ENCODE data around the gene MYBPC2.

Gene MYBPC2

GRCh38 chr19:50393589-50393988, 39.1 kb upstream of the MYBPC2 start:
- WGBS, 2 experiments: 94 to 98% methylated on average over 4 of the region's 4 CpGs
- Histone ChIP-seq H3K36me3 (ENCODE audit: control insufficient read depth, insufficient read depth, low read length) (peaks cover 10% of the 10 kb centered on the region), H3K27ac (ENCODE audit: insufficient read depth, low read depth, low read length, poor library complexity, severe bottlenecking) (no peak overlapping the region), H3K4me3 (ENCODE audit: insufficient read depth, low read depth, low read length) (no peak overlapping the region), H3K27me3 (ENCODE audit: control insufficient read depth, insufficient read depth, low read length, poor library complexity, severe bottlenecking) (no peaks in the 10 kb centered on the region), H3K4me1 (ENCODE audit: control insufficient read depth, insufficient read depth, low read length) (no peaks in the 10 kb centered on the region), H3K9me3 (ENCODE audit: control insufficient read depth, low read length) (no peaks in the 10 kb centered on the region)

GRCh38 chr19:50394017-50394416, 38.7 kb upstream of the MYBPC2 start:
- peaks cover 10% of the 10 kb centered on the region for H3K36me3 ChIP-seq (ENCODE audit: control insufficient read depth, insufficient read depth, low read length)
- H3K4me3 ChIP-seq (ENCODE audit: insufficient read depth, low read depth, low read length): no peak overlapping the region
- H3K27ac ChIP-seq (ENCODE audit: insufficient read depth, low read depth, low read length, poor library complexity, severe bottlenecking): no peak overlapping the region
- H3K9me3 ChIP-seq (ENCODE audit: control insufficient read depth, low read length): no peaks in the 10 kb centered on the region
- H3K27me3 ChIP-seq (ENCODE audit: control insufficient read depth, insufficient read depth, low read length, poor library complexity, severe bottlenecking): no peaks in the 10 kb centered on the region
- no peaks in the 10 kb centered on the region for H3K4me1 ChIP-seq (ENCODE audit: control insufficient read depth, insufficient read depth, low read length)
- 95 to 98% methylated on average over 9 of the region's 9 CpGs for WGBS, 2 experiments

- Histone ChIP-seq H3K36me3 (ENCODE audit: control insufficient read depth, insufficient read depth, low read length) (peaks cover 10% of the 10 kb centered on the region), H3K9me3 (ENCODE audit: control insufficient read depth, low read length) (no peaks in the 10 kb centered on the region), H3K27me3 (ENCODE audit: control insufficient read depth, insufficient read depth, low read length, poor library complexity, severe bottlenecking) (no peaks in the 10 kb centered on the region), H3K4me1 (ENCODE audit: control insufficient read depth, insufficient read depth, low read length) (no peaks in the 10 kb centered on the region), H3K4me3 (ENCODE audit: insufficient read depth, low read depth, low read length) (no peak overlapping the region), H3K27ac (ENCODE audit: insufficient read depth, low read depth, low read length, poor library complexity, severe bottlenecking) (no peak overlapping the region)
- WGBS, 2 experiments: 94 to 96% methylated on average over 13 of the region's 13 CpGs
These were observed 33.9 kb upstream of the MYBPC2 start for GRCh38 chr19:50398675-50399367.

GRCh38 chr19:50399368-50399745, 33.3 kb upstream of the MYBPC2 start:
- peaks cover 10% of the 10 kb centered on the region for H3K36me3 ChIP-seq (ENCODE audit: control insufficient read depth, insufficient read depth, low read length)
- H3K27ac ChIP-seq (ENCODE audit: insufficient read depth, low read depth, low read length, poor library complexity, severe bottlenecking): no peak overlapping the region
- H3K4me1 ChIP-seq (ENCODE audit: control insufficient read depth, insufficient read depth, low read length): no peaks in the 10 kb centered on the region
- WGBS, 2 experiments: 97% methylated on average over 10 of the region's 10 CpGs
- H3K4me3 ChIP-seq (ENCODE audit: insufficient read depth, low read depth, low read length): no peak overlapping the region
- no peaks in the 10 kb centered on the region for H3K27me3 ChIP-seq (ENCODE audit: control insufficient read depth, insufficient read depth, low read length, poor library complexity, severe bottlenecking)
- H3K9me3 ChIP-seq (ENCODE audit: control insufficient read depth, low read length): no peaks in the 10 kb centered on the region

GRCh38 chr19:50401605-50402450, 30.9 kb upstream of the MYBPC2 start:
- Histone ChIP-seq H3K36me3 (ENCODE audit: control insufficient read depth, insufficient read depth, low read length) (peaks cover 20% of the 10 kb centered on the region), H3K4me1 (ENCODE audit: control insufficient read depth, insufficient read depth, low read length) (no peaks in the 10 kb centered on the region)
- WGBS, 2 experiments: 95 to 96% methylated on average over 48 of the region's 48 CpGs

GRCh38 chr19:50402544-50403301, 30.0 kb upstream of the MYBPC2 start:
- Histone ChIP-seq H3K36me3 (ENCODE audit: control insufficient read depth, insufficient read depth, low read length) (peaks cover 25% of the 10 kb centered on the region), H3K27ac (ENCODE audit: insufficient read depth, low read depth, low read length, poor library complexity, severe bottlenecking) (no peak overlapping the region), H3K9me3 (ENCODE audit: control insufficient read depth, low read length) (no peaks in the 10 kb centered on the region), H3K4me3 (ENCODE audit: insufficient read depth, low read depth, low read length) (no peak overlapping the region), H3K27me3 (ENCODE audit: control insufficient read depth, insufficient read depth, low read length, poor library complexity, severe bottlenecking) (no peaks in the 10 kb centered on the region), H3K4me1 (ENCODE audit: control insufficient read depth, insufficient read depth, low read length) (no peaks in the 10 kb centered on the region)
- 95 to 96% methylated on average over 41 of the region's 41 CpGs for WGBS, 2 experiments

More at GRCh38 chr19:50401605-50402450, 30.9 kb upstream of the MYBPC2 start:
- no peak overlapping the region for H3K27ac ChIP-seq (ENCODE audit: insufficient read depth, low read depth, low read length, poor library complexity, severe bottlenecking)
- no peak overlapping the region for H3K4me3 ChIP-seq (ENCODE audit: insufficient read depth, low read depth, low read length)
- no peaks in the 10 kb centered on the region for H3K9me3 ChIP-seq (ENCODE audit: control insufficient read depth, low read length)
- H3K27me3 ChIP-seq (ENCODE audit: control insufficient read depth, insufficient read depth, low read length, poor library complexity, severe bottlenecking): no peaks in the 10 kb centered on the region

GRCh38 chr19:50406156-50406820, 26.4 kb upstream of the MYBPC2 start:
- Histone ChIP-seq H3K27ac (ENCODE audit: insufficient read depth, low read depth, low read length, poor library complexity, severe bottlenecking) (no peak overlapping the region), H3K36me3 (ENCODE audit: control insufficient read depth, insufficient read depth, low read length) (peaks cover 31% of the 10 kb centered on the region), H3K9me3 (ENCODE audit: control insufficient read depth, low read length) (no peaks in the 10 kb centered on the region), H3K4me3 (ENCODE audit: insufficient read depth, low read depth, low read length) (no peak overlapping the region), H3K4me1 (ENCODE audit: control insufficient read depth, insufficient read depth, low read length) (no peaks in the 10 kb centered on the region), H3K27me3 (ENCODE audit: control insufficient read depth, insufficient read depth, low read length, poor library complexity, severe bottlenecking) (no peaks in the 10 kb centered on the region)
- 94 to 95% methylated on average over 22 of the region's 22 CpGs for WGBS, 2 experiments

GRCh38 chr19:50406829-50407228, 25.9 kb upstream of the MYBPC2 start:
- no peaks in the 10 kb centered on the region for H3K4me1 ChIP-seq (ENCODE audit: control insufficient read depth, insufficient read depth, low read length)
- 95 to 96% methylated on average over 19 of the region's 19 CpGs for WGBS, 2 experiments
- no peak overlapping the region for H3K4me3 ChIP-seq (ENCODE audit: insufficient read depth, low read depth, low read length)
- peaks cover 31% of the 10 kb centered on the region for H3K36me3 ChIP-seq (ENCODE audit: control insufficient read depth, insufficient read depth, low read length)
- no peak overlapping the region for H3K27ac ChIP-seq (ENCODE audit: insufficient read depth, low read depth, low read length, poor library complexity, severe bottlenecking)
- H3K27me3 ChIP-seq (ENCODE audit: control insufficient read depth, insufficient read depth, low read length, poor library complexity, severe bottlenecking): no peaks in the 10 kb centered on the region
- no peaks in the 10 kb centered on the region for H3K9me3 ChIP-seq (ENCODE audit: control insufficient read depth, low read length)

- peaks cover 26% of the 10 kb centered on the region for H3K36me3 ChIP-seq (ENCODE audit: control insufficient read depth, insufficient read depth, low read length)
- no peaks in the 10 kb centered on the region for H3K9me3 ChIP-seq (ENCODE audit: control insufficient read depth, low read length)
- H3K27me3 ChIP-seq (ENCODE audit: control insufficient read depth, insufficient read depth, low read length, poor library complexity, severe bottlenecking): no peaks in the 10 kb centered on the region
- WGBS, 2 experiments: 95 to 96% methylated on average over 17 of the region's 17 CpGs
- no peak overlapping the region for H3K4me3 ChIP-seq (ENCODE audit: insufficient read depth, low read depth, low read length)
- no peak overlapping the region for H3K27ac ChIP-seq (ENCODE audit: insufficient read depth, low read depth, low read length, poor library complexity, severe bottlenecking)
- H3K4me1 ChIP-seq (ENCODE audit: control insufficient read depth, insufficient read depth, low read length): no peaks in the 10 kb centered on the region
These were observed 23.3 kb upstream of the MYBPC2 start for GRCh38 chr19:50409347-50409746.
